GM23338 (cell line): Measurements from ENCODE around the gene KRTAP19-7. TPM values are rescaled to one million over a fixed set of nuclear protein-coding genes. Genes with fewer than 3 reads are reported as not detected.

Experiments
- ATAC-seq: fragments of 200-7000 bp; cut with Tn5 transposase; 3 replicates; pipeline ENCODE4 v1.9.1; 2020
- DNase-seq: peaks from one replicate; pipeline ENCODE4 v3.0.0-alpha.2; 2015; ENCODE audit warnings: low spot score
- H2AFZ ChIP-seq: fragments of 200-600 bp; sonication (generic); 2 replicates; pipeline ENCODE4 v1.8.0; 2016; ENCODE audit warnings: antibody characterized with exemption, mild to moderate bottlenecking, moderate library complexity
- H3F3A ChIP-seq: fragments of 200-600 bp; sonication (generic); replicated peaks from 2 replicates; pipeline ENCODE4 v1.8.0; 2017; ENCODE audit warnings: antibody characterized with exemption, mixed run types, low read depth
- H3K27ac ChIP-seq: fragments of 200-600 bp; sonication (generic); 2 replicates; pipeline ENCODE4 v1.6.1; 2016; ENCODE audit warnings: low read depth
- H3K27me3 ChIP-seq: fragments of 200-600 bp; sonication (generic); 2 replicates; pipeline ENCODE4 v1.8.0; 2016; ENCODE audit warnings: mild to moderate bottlenecking, mixed run types, moderate library complexity; ENCODE audit not compliant: insufficient read depth
- H3K36me3 ChIP-seq: fragments of 200-600 bp; sonication (generic); 2 replicates; pipeline ENCODE4 v1.8.0; 2016; ENCODE audit warnings: mild to moderate bottlenecking; ENCODE audit not compliant: insufficient read depth
- H3K4me1 ChIP-seq: fragments of 200-600 bp; sonication (generic); 2 replicates; pipeline ENCODE4 v1.8.0; 2016; ENCODE audit warnings: mild to moderate bottlenecking, moderate library complexity; ENCODE audit not compliant: insufficient read depth
- H3K4me2 ChIP-seq: fragments of 200-600 bp; sonication (generic); 2 replicates; pipeline ENCODE4 v1.7.1; 2017; ENCODE audit warnings: mixed run types
- H3K4me3 ChIP-seq: fragments of 200-600 bp; sonication (generic); 2 replicates; pipeline ENCODE4 v1.6.1; 2016; ENCODE audit warnings: mixed run types
- H3K79me2 ChIP-seq: fragments of 200-600 bp; sonication (generic); replicated peaks from 2 replicates; pipeline ENCODE4 v1.8.0; 2017; ENCODE audit warnings: mild to moderate bottlenecking; ENCODE audit not compliant: insufficient read depth
- H3K9me2 ChIP-seq: fragments of 200-600 bp; sonication (generic); 2 replicates; pipeline ENCODE4 v1.8.0; 2017; ENCODE audit not compliant: insufficient read depth
- H4K20me1 ChIP-seq: fragments of 200-600 bp; sonication (generic); replicated peaks from 2 replicates; pipeline ENCODE4 v1.8.0; 2017; ENCODE audit warnings: mild to moderate bottlenecking; ENCODE audit not compliant: insufficient read depth
- H3K27ac Mint-ChIP-seq: 2 replicates; pipeline ENCODE4 v1.8.0; 2020; ENCODE audit warnings: inconsistent platforms, mild to moderate bottlenecking, moderate library complexity, mixed read lengths
- H3K27me3 Mint-ChIP-seq: 3 replicates; pipeline ENCODE4 v1.8.0; 2022; ENCODE audit warnings: low read depth, mild to moderate bottlenecking, moderate library complexity, mixed read lengths, inconsistent platforms; ENCODE audit not compliant: insufficient read depth, poor library complexity
- H3K36me3 Mint-ChIP-seq: 3 replicates; pipeline ENCODE4 v1.8.0; 2021; ENCODE audit warnings: low read depth, mild to moderate bottlenecking, inconsistent platforms, moderate library complexity, mixed read lengths
- H3K4me1 Mint-ChIP-seq: 3 replicates; pipeline ENCODE4 v1.8.0; 2020; ENCODE audit warnings: mild to moderate bottlenecking, inconsistent platforms, mixed read lengths
- H3K4me3 Mint-ChIP-seq: 3 replicates; pipeline ENCODE4 v1.8.0; 2021; ENCODE audit warnings: moderate library complexity, mild to moderate bottlenecking, inconsistent platforms, mixed read lengths
- H3K9me3 Mint-ChIP-seq: 3 replicates; pipeline ENCODE4 v1.8.0; 2020; ENCODE audit warnings: moderate library complexity, mild to moderate bottlenecking, inconsistent platforms, mixed read lengths
- CREB1 ChIP-seq: fragments of 250-450 bp; sonication (Bioruptor Pico); IDR thresholded peaks from 2 replicates; pipeline ENCODE4 v1.5.0; 2020; ENCODE audit warnings: low read depth, mild to moderate bottlenecking, moderate library complexity
- CTCF ChIP-seq, 2 experiments: fragments of 200-600 bp in 1 of 2; sonication (generic) in 1 of 2; conservative IDR thresholded peaks; 2 replicates each; pipeline versions ENCODE4 v1.5.1 to v1.6.1; 2016 to 2017; ENCODE audit warnings: antibody characterized with exemption in 2 of 2, low read depth in 2 of 2, mild to moderate bottlenecking in 2 of 2, moderate library complexity in 1 of 2
- ETS1 ChIP-seq: IDR thresholded peaks from 2 replicates; pipeline ENCODE4 v1.6.1; 2016; ENCODE audit warnings: antibody characterized with exemption
- EZH2 ChIP-seq: fragments of 200-600 bp; sonication (generic); IDR thresholded peaks from one replicate; pipeline ENCODE4 v1.8.0; 2017; ENCODE audit warnings: antibody characterized with exemption, mild to moderate bottlenecking, low read depth; ENCODE audit not compliant: unreplicated experiment
- EZH2phosphoT487 ChIP-seq: fragments of 200-600 bp; sonication (generic); IDR thresholded peaks from one replicate; pipeline ENCODE4 v1.8.1; 2018; ENCODE audit warnings: antibody characterized with exemption; ENCODE audit not compliant: unreplicated experiment
- JUNB ChIP-seq: IDR thresholded peaks from one replicate; pipeline ENCODE4 v1.6.1; 2016; ENCODE audit warnings: antibody characterized with exemption; ENCODE audit not compliant: unreplicated experiment
- NANOG ChIP-seq: IDR thresholded peaks from 2 replicates; pipeline ENCODE4 v1.6.1; 2016; ENCODE audit warnings: antibody characterized with exemption, borderline replicate concordance
- POLR2AphosphoS5 ChIP-seq: IDR thresholded peaks from 2 replicates; pipeline ENCODE4 v1.6.1; 2016; ENCODE audit warnings: antibody characterized with exemption, low read depth
- STAT1 ChIP-seq: IDR thresholded peaks from one replicate; pipeline ENCODE4 v1.6.1; 2016; ENCODE audit warnings: antibody characterized with exemption; ENCODE audit not compliant: unreplicated experiment
- ZNF114 ChIP-seq: fragments of 250-450 bp; sonication (Bioruptor Pico); IDR thresholded peaks from 2 replicates; pipeline ENCODE4 v1.5.0; 2020; ENCODE audit warnings: mild to moderate bottlenecking, moderate library complexity
- ZNF331 ChIP-seq: fragments of 250-450 bp; sonication (Bioruptor Pico); IDR thresholded peaks from 2 replicates; pipeline ENCODE4 v1.5.0; 2020; ENCODE audit warnings: low read depth, mild to moderate bottlenecking, moderate library complexity
- polyA plus RNA-seq: library from polyadenylated mRNA; unstranded; fragments of >200 nt; fragmentation: Nextera tagmentation; extraction: Ambion mirVana; gene quantifications from 2 replicates; pipeline ENCODE4 v1.2.1, GENCODE V29; 2016
- total RNA-seq: library from RNA; depleted of rRNA; stranded (reverse); fragments of >200 nt; shearing (Covaris generic); gene quantifications from 2 replicates; pipeline ENCODE4 v1.2.3, GENCODE V29; 2014
- TF ChIP-seq, protein P1 (sequence below): fragments of 250-450 bp; sonication (Bioruptor Pico); IDR thresholded peaks from 2 replicates; pipeline ENCODE4 v1.5.0; 2020; ENCODE audit warnings: mild to moderate bottlenecking, moderate library complexity
- TF ChIP-seq, protein P2 (sequence below): IDR thresholded peaks from one replicate; pipeline ENCODE4 v1.6.1; 2018; ENCODE audit warnings: antibody characterized with exemption; ENCODE audit not compliant: unreplicated experiment

Gene KRTAP19-7
- total and polyA plus RNA-seq, 2 experiments from 2014 or later: not detected

- Mint-ChIP-seq H3K9me3 (no peaks in the 10 kb centered on the region), H3K27me3 (no peaks in the 10 kb centered on the region)
- ATAC-seq: no peak
Measured at GRCh38 chr21:30580132-30580531, 19.0 kb upstream of the KRTAP19-7 start.

More at GRCh38 chr21:30580132-30580531, 19.0 kb upstream of the KRTAP19-7 start:
- Mint-ChIP-seq H3K4me3 (no peak overlapping the region), H3K36me3 (no peaks in the 10 kb centered on the region), H3K27ac (no peak overlapping the region), H3K4me1 (no peaks in the 10 kb centered on the region)
- Histone ChIP-seq H3K27me3 (no peaks in the 10 kb centered on the region), H2AFZ (no peak overlapping the region), H3K27ac (no peak overlapping the region), H3K4me3 (no peak overlapping the region), H3K36me3 (no peaks in the 10 kb centered on the region), H3K9me2 (peaks cover 5% of the 10 kb centered on the region; the same call in 1 of the 2 replicates), H3K4me1 (no peaks in the 10 kb centered on the region), H3K4me2 (no peak overlapping the region), H4K20me1 (no peaks in the 10 kb centered on the region), H3K79me2 (no peaks in the 10 kb centered on the region), H3F3A (no peaks in the 10 kb centered on the region)
- no peak for DNase-seq
- no peak for TF ChIP-seq NANOG
- TF ChIP-seq, protein P1, sequence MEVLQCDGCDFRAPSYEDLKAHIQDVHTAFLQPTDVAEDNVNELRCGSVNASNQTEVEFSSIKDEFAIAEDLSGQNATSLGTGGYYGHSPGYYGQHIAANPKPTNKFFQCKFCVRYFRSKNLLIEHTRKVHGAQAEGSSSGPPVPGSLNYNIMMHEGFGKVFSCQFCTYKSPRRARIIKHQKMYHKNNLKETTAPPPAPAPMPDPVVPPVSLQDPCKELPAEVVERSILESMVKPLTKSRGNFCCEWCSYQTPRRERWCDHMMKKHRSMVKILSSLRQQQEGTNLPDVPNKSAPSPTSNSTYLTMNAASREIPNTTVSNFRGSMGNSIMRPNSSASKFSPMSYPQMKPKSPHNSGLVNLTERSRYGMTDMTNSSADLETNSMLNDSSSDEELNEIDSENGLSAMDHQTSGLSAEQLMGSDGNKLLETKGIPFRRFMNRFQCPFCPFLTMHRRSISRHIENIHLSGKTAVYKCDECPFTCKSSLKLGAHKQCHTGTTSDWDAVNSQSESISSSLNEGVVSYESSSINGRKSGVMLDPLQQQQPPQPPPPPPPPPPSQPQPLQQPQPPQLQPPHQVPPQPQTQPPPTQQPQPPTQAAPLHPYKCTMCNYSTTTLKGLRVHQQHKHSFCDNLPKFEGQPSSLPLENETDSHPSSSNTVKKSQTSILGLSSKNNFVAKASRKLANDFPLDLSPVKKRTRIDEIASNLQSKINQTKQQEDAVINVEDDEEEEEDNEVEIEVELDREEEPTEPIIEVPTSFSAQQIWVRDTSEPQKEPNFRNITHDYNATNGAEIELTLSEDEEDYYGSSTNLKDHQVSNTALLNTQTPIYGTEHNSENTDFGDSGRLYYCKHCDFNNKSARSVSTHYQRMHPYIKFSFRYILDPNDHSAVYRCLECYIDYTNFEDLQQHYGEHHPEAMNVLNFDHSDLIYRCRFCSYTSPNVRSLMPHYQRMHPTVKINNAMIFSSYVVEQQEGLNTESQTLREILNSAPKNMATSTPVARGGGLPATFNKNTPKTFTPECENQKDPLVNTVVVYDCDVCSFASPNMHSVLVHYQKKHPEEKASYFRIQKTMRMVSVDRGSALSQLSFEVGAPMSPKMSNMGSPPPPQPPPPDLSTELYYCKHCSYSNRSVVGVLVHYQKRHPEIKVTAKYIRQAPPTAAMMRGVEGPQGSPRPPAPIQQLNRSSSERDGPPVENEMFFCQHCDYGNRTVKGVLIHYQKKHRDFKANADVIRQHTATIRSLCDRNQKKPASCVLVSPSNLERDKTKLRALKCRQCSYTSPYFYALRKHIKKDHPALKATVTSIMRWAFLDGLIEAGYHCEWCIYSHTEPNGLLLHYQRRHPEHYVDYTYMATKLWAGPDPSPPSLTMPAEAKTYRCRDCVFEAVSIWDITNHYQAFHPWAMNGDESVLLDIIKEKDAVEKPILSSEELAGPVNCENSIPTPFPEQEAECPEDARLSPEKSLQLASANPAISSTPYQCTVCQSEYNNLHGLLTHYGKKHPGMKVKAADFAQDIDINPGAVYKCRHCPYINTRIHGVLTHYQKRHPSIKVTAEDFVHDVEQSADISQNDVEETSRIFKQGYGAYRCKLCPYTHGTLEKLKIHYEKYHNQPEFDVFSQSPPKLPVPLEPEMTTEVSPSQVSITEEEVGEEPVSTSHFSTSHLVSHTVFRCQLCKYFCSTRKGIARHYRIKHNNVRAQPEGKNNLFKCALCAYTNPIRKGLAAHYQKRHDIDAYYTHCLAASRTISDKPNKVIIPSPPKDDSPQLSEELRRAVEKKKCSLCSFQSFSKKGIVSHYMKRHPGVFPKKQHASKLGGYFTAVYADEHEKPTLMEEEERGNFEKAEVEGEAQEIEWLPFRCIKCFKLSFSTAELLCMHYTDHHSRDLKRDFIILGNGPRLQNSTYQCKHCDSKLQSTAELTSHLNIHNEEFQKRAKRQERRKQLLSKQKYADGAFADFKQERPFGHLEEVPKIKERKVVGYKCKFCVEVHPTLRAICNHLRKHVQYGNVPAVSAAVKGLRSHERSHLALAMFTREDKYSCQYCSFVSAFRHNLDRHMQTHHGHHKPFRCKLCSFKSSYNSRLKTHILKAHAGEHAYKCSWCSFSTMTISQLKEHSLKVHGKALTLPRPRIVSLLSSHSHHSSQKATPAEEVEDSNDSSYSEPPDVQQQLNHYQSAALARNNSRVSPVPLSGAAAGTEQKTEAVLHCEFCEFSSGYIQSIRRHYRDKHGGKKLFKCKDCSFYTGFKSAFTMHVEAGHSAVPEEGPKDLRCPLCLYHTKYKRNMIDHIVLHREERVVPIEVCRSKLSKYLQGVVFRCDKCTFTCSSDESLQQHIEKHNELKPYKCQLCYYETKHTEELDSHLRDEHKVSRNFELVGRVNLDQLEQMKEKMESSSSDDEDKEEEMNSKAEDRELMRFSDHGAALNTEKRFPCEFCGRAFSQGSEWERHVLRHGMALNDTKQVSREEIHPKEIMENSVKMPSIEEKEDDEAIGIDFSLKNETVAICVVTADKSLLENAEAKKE (CRISPR knock-in tag): no peak
- TF ChIP-seq STAT1: no peak
- TF ChIP-seq CREB1 (CRISPR knock-in tag): no peak
- no peak for TF ChIP-seq ETS1
- TF ChIP-seq, protein P2, sequence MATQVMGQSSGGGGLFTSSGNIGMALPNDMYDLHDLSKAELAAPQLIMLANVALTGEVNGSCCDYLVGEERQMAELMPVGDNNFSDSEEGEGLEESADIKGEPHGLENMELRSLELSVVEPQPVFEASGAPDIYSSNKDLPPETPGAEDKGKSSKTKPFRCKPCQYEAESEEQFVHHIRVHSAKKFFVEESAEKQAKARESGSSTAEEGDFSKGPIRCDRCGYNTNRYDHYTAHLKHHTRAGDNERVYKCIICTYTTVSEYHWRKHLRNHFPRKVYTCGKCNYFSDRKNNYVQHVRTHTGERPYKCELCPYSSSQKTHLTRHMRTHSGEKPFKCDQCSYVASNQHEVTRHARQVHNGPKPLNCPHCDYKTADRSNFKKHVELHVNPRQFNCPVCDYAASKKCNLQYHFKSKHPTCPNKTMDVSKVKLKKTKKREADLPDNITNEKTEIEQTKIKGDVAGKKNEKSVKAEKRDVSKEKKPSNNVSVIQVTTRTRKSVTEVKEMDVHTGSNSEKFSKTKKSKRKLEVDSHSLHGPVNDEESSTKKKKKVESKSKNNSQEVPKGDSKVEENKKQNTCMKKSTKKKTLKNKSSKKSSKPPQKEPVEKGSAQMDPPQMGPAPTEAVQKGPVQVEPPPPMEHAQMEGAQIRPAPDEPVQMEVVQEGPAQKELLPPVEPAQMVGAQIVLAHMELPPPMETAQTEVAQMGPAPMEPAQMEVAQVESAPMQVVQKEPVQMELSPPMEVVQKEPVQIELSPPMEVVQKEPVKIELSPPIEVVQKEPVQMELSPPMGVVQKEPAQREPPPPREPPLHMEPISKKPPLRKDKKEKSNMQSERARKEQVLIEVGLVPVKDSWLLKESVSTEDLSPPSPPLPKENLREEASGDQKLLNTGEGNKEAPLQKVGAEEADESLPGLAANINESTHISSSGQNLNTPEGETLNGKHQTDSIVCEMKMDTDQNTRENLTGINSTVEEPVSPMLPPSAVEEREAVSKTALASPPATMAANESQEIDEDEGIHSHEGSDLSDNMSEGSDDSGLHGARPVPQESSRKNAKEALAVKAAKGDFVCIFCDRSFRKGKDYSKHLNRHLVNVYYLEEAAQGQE: no peak
- TF ChIP-seq EZH2: no peak
- no peak for TF ChIP-seq EZH2phosphoT487
- TF ChIP-seq ZNF114 (CRISPR knock-in tag): no peak
- no peak for TF ChIP-seq POLR2AphosphoS5
- TF ChIP-seq JUNB: no peak
- TF ChIP-seq ZNF331 (CRISPR knock-in tag): no peak
- no peak for TF ChIP-seq CTCF (conservative IDR thresholded peaks at IDR 0.05; ENCODE audit: low read depth in 2 of 2)
